Stimulated activated CD4-positive, alpha-beta T cell treated with anti-CD3 and anti-CD28 coated beads, Interleukin-12 subunit alpha, Interleukin-12 subunit beta, amount 100 ng/mL, for 4 hours (primary cell): Measurements from ENCODE around the gene ADAMTS2.

Experiments used
- DNase-seq: peaks from one replicate; pipeline ENCODE4 v3.0.0-alpha.2; 2020

The ADAMTS2 gene

GRCh38 chr5:179207920-179208705 is 137.1 kb downstream of the ADAMTS2 start:
- DNase-seq, result no peak

GRCh38 chr5:179207470-179207869 is 137.8 kb downstream of the ADAMTS2 start:
- DNase-seq, result no peak

- no peak for DNase-seq
Observed at GRCh38 chr5:179206366-179206765, 138.9 kb downstream of the ADAMTS2 start.

GRCh38 chr5:179205277-179205676 is 140.0 kb downstream of the ADAMTS2 start:
- DNase-seq, result no peak

GRCh38 chr5:179204572-179204971 is 140.7 kb downstream of the ADAMTS2 start:
- no peak for DNase-seq

- no peak for DNase-seq
Observed at GRCh38 chr5:179203248-179203647, 142.0 kb downstream of the ADAMTS2 start.

- DNase-seq, result no peak
Observed at GRCh38 chr5:179201986-179202385, 143.3 kb downstream of the ADAMTS2 start.

GRCh38 chr5:179199246-179199645 is 146.0 kb downstream of the ADAMTS2 start:
- no peak for DNase-seq

GRCh38 chr5:179198825-179199224 is 146.4 kb downstream of the ADAMTS2 start:
- no peak for DNase-seq

GRCh38 chr5:179196405-179197079 is 148.7 kb downstream of the ADAMTS2 start:
- DNase-seq, result no peak

GRCh38 chr5:179195561-179196404 is 149.5 kb downstream of the ADAMTS2 start:
- no peak for DNase-seq

- DNase-seq, result no peak
Observed at GRCh38 chr5:179194941-179195381, 150.3 kb downstream of the ADAMTS2 start.

GRCh38 chr5:179194201-179194910 is 150.9 kb downstream of the ADAMTS2 start:
- DNase-seq, result no peak

- DNase-seq, result no peak
Observed at GRCh38 chr5:179193746-179194145, 151.5 kb downstream of the ADAMTS2 start.

GRCh38 chr5:179192891-179193470 is 152.3 kb downstream of the ADAMTS2 start:
- DNase-seq, result no peak

GRCh38 chr5:179192185-179192890 is 152.9 kb downstream of the ADAMTS2 start:
- DNase-seq, result no peak

- no peak for DNase-seq
Observed at GRCh38 chr5:179191506-179192184, 153.6 kb downstream of the ADAMTS2 start.

- DNase-seq, result no peak
Observed at GRCh38 chr5:179190851-179191505, 154.3 kb downstream of the ADAMTS2 start.

GRCh38 chr5:179188636-179189035 is 156.6 kb downstream of the ADAMTS2 start:
- DNase-seq, result no peak
